Activated CD8-positive, alpha-beta T cell treated with anti-CD3 and anti-CD28 coated beads for 36 hours (primary cell): Measurements from ENCODE around the gene BEST2. TPM values are rescaled to one million over a fixed set of nuclear protein-coding genes. Genes with fewer than 3 reads are reported as not detected.

Experiments used
- ATAC-seq: fragments of 200-7000 bp; cut with Tn5 transposase; one replicate; pipeline ENCODE4 v1.10.0; 2021; ENCODE audit warnings: mild to moderate bottlenecking, moderate library complexity
- CTCF ChIA-PET: fragments of 350-600 bp; sonication (Branson Sonifier 250); formaldehyde crosslinking; loops from one replicate; lab custom pipeline; 2021; ENCODE audit warnings: antibody characterized with exemption; lab: Charles Lee
- POLR2A ChIA-PET: fragments of 350-600 bp; sonication (Branson Sonifier 250); formaldehyde crosslinking; loops from one replicate; lab custom pipeline; 2021; ENCODE audit warnings: antibody characterized with exemption; lab: Charles Lee
- DNase-seq: peaks from one replicate; pipeline ENCODE4 v3.0.0-alpha.2; 2020
- H3K27ac Mint-ChIP-seq: one replicate; pipeline ENCODE4 v1.8.0; 2021; ENCODE audit warnings: mild to moderate bottlenecking, mixed read lengths
- H3K27me3 Mint-ChIP-seq: one replicate; pipeline ENCODE4 v1.8.0; 2021; ENCODE audit warnings: mixed read lengths
- H3K36me3 Mint-ChIP-seq: one replicate; pipeline ENCODE4 v1.8.0; 2021; ENCODE audit warnings: low read depth, mixed read lengths
- H3K4me1 Mint-ChIP-seq: one replicate; pipeline ENCODE4 v1.8.0; 2021; ENCODE audit warnings: low read depth, mixed read lengths
- H3K4me3 Mint-ChIP-seq: one replicate; pipeline ENCODE4 v1.8.0; 2021; ENCODE audit warnings: mild to moderate bottlenecking, moderate library complexity, mixed read lengths
- H3K9me3 Mint-ChIP-seq: one replicate; pipeline ENCODE4 v1.8.0; 2021; ENCODE audit warnings: mixed read lengths
- intact Hi-C: fragments of 100-400 bp; cut with micrococcal nuclease; formaldehyde crosslinking; loops from one replicate; pipeline ENCODE4 v1.10.0; 2022
- total RNA-seq, 2 experiments: library from RNA; stranded (reverse); gene quantifications; one replicate each; pipeline ENCODE4 v1.2.3, GENCODE V29; 2021
- TF ChIP-seq, protein P1 (sequence below): fragments of 200-600 bp; IDR thresholded peaks from one replicate; pipeline ENCODE4 v1.8.0; 2022; ENCODE audit warnings: antibody characterized with exemption, mild to moderate bottlenecking

Gene BEST2
- total RNA-seq, 2 experiments from 2014 or later, result not detected

DNA sequence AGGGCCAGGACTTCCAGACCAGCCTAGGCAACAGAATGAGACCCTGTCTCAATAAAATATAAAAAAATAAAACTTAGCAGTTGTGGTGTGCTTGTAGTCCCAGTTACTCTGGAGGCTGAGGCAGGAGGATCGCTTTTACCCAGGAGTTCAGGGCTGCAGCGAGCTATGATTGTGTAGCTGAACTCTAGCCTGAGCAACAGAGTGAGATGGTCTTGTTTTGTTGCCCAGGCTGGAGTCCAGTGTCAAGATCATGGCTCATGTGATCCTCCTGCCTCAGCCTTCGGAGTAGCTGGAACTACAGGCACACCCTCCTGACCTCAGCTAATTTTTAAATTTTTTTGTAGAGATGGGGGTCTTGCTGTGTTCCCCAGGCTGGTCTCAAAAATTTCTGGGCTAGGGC, 35.4 kb downstream of the BEST2 start:
- Mint-ChIP-seq H3K27ac (peak overlapping the region; percentile 77), H3K27me3 (no peaks in the 10 kb centered on the region), H3K4me1 (peaks cover 27% of the 10 kb centered on the region), H3K4me3 (no peak overlapping the region), H3K36me3 (peaks cover 3% of the 10 kb centered on the region), H3K9me3 (no peaks in the 10 kb centered on the region)
- POLR2A ChIA-PET, result no interaction called here
- TF ChIP-seq, protein P1, sequence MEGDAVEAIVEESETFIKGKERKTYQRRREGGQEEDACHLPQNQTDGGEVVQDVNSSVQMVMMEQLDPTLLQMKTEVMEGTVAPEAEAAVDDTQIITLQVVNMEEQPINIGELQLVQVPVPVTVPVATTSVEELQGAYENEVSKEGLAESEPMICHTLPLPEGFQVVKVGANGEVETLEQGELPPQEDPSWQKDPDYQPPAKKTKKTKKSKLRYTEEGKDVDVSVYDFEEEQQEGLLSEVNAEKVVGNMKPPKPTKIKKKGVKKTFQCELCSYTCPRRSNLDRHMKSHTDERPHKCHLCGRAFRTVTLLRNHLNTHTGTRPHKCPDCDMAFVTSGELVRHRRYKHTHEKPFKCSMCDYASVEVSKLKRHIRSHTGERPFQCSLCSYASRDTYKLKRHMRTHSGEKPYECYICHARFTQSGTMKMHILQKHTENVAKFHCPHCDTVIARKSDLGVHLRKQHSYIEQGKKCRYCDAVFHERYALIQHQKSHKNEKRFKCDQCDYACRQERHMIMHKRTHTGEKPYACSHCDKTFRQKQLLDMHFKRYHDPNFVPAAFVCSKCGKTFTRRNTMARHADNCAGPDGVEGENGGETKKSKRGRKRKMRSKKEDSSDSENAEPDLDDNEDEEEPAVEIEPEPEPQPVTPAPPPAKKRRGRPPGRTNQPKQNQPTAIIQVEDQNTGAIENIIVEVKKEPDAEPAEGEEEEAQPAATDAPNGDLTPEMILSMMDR, result no peak
- DNase-seq (no peak), ATAC-seq (no peak)
- intact Hi-C loops, result no loop called here
- CTCF ChIA-PET, result interaction anchor here (1.7 to 3.8 kb wide), 3 partner anchors 9 to 10 kb away, joined by 4 to 26 read pairs (median 20); no protein-coding TSS in a partner anchor

DNA sequence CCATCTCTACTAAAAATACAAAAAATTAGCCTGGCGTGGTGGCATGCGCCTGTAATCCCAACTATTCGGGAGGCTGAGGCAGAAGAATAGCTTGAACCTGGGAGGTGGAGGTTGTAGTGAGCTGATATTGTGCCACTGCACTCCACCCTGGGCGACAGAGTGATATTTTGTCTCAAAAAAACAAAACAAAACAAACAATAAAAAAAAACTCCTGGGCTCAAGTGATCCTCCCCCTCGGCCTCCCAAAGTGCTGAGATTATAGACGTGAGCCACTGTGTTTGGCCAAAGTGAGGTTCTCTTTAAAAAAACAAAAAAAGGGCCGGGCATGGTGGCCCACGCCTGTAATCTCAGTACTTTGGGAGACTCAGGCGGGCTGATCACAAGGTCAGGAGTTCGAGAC, 35.9 kb downstream of the BEST2 start:
- POLR2A ChIA-PET, result interaction anchor here (1.3 kb wide), 1 partner anchor 9 kb away, joined by 3 read pairs; no protein-coding TSS in a partner anchor
- H3K27me3 Mint-ChIP-seq, result no peaks in the 10 kb centered on the region
- intact Hi-C loops, result no loop called here
- no peaks in the 10 kb centered on the region for H3K9me3 Mint-ChIP-seq
- DNase-seq, result no peak
- ATAC-seq, result no peak
- TF ChIP-seq, protein P1, result no peak
- peaks cover 6% of the 10 kb centered on the region for H3K36me3 Mint-ChIP-seq
- CTCF ChIA-PET, result interaction anchor here (2.9 to 3.8 kb wide), 2 partner anchors 8 to 10 kb away, joined by 20 to 26 read pairs; no protein-coding TSS in a partner anchor
- H3K4me3 Mint-ChIP-seq, result no peak overlapping the region
- peaks cover 24% of the 10 kb centered on the region for H3K4me1 Mint-ChIP-seq
- H3K27ac Mint-ChIP-seq, result peak overlapping the region; percentile 77

DNA sequence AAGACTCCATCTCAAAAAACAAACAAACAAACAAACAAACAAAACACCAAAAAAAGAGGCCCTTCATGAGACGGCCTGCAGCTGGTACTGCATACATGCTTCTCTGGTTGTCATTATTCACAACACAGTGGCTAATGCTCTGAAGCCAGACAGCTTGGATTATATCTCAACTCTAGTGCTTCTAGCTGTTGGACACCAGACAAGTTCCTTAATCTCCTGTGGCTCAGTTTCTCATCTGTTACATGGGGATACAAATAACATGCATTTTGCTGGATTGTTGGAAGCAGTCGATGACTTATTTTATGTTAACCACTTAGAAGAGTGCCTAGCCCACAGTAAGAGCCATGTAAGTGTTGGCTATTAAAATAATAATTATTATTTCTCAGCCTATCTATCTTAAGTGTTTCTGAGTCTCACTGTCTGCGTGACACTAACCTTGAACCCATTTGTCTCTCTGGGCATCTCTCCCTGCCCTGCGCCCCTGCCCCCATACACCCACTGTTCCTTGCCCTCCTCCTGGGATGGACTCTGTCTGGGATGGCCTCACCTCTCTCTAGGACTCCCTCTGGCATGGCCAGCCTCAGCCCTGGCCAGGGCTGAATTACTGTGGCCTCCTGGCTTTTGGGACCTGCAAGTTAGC, 36.6 kb downstream of the BEST2 start:
- peak overlapping the region; percentile 86 for H3K4me3 Mint-ChIP-seq
- H3K4me1 Mint-ChIP-seq, result peaks cover 24% of the 10 kb centered on the region
- H3K36me3 Mint-ChIP-seq, result peaks cover 12% of the 10 kb centered on the region
- TF ChIP-seq, protein P1, result no peak
- ATAC-seq (no peak), DNase-seq (no peak)
- peak overlapping the region; percentile 94 for H3K27ac Mint-ChIP-seq
- ChIA-PET POLR2A (interaction anchor here (0.7 to 1.7 kb wide), 4 partner anchors 8 to 66 kb away, joined by 3 to 17 read pairs (median 4); no protein-coding TSS in a partner anchor), CTCF (interaction anchor here (1.2 to 3.8 kb wide), 4 partner anchors 8 to 97 kb away, joined by 3 to 26 read pairs (median 13); no protein-coding TSS in a partner anchor)
- H3K9me3 Mint-ChIP-seq, result no peaks in the 10 kb centered on the region
- intact Hi-C loops, result no loop called here
- H3K27me3 Mint-ChIP-seq, result no peaks in the 10 kb centered on the region

DNA sequence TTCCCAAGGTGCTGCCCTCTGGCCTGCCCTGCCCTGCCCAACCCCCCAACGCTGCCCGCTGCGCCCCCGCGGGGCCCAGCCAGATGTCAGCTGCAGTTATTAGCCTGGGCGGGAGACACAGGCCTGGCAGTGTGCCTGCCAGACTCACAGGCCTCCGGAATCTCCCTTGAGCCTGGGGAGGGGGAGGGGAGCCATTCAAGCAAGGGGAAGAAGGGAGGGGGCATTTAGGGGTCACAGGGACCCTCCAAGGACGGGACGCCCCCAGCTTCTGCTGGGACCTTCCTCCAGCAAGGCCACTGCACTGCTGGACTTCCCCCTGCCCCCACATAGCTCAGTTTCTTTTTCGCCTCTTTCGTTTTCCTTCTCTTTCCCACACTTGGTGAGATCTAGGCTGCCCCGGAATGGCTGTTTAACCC, 37.1 kb downstream of the BEST2 start:
- DNase-seq, result peak; percentile 80
- intact Hi-C loops, result no loop called here
- Mint-ChIP-seq H3K4me1 (peaks cover 24% of the 10 kb centered on the region), H3K9me3 (no peaks in the 10 kb centered on the region), H3K36me3 (peaks cover 15% of the 10 kb centered on the region), H3K27me3 (no peaks in the 10 kb centered on the region), H3K4me3 (peak overlapping the region; percentile 86), H3K27ac (peak overlapping the region; percentile 94)
- ATAC-seq, result no peak
- ChIA-PET CTCF (interaction anchor here (1.0 to 3.8 kb wide), 5 partner anchors 7 to 96 kb away, joined by 3 to 26 read pairs (median 6); partner anchors contain the start of gene RNASEH2A), POLR2A (interaction anchor here (0.7 to 1.7 kb wide), 5 partner anchors 7 to 66 kb away, joined by 3 to 17 read pairs (median 4); partner anchors contain the start of gene TRIR)
- TF ChIP-seq, protein P1, result no peak
